HG03521 (cell line): ENCODE measurements around the gene HS1BP3.

ENCODE experiments used
- ATAC-seq: cut with Tn5 transposase; IDR thresholded peaks from one replicate; pipeline ENCODE4 v1.9.1; 2021; ENCODE audit warnings: mild to moderate bottlenecking, moderate library complexity; ENCODE audit not compliant: unreplicated experiment

The HS1BP3 gene

DNA sequence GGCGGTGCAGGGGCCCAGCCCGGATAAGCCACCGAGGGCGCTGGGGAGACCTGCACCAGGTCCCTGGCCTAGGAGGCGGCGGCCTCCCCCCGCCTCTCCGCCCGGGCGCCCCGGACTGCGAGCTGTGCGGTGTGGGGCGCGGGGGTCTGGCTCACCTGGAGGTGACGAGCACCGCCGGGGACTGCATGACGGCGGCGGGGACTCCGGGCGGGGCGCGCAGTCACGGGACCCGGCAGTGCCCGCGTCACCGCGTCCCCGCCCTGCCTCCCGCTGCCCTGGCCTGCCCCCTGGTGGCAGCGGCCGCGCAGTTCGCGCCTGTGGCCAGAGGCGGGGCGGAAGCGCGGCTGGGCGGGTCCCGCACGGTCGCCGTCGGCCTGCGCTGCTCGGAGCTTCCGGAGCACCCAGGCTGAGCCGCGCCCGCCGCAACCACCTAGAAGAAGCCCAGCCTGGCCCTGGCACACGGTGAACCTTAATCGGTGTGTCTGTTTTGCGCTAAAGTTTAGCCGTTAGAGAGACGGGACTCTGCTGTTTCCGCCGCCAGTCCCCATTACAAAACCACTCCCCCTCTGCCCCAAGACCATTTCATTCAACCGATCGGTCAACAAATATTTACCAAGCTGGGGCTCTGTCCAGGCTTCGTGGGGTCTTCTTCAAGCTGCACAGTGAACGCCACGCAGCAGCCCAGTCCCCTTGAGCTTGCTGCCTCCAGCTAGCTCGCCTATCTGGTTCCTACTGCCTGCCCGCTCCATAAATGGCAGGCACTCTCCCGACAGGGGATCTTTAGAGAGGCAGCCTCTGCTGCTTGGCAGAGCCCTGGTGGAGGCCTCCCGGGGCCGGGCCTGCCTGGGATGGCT is at the start of gene HS1BP3:
Gene HS1BP3, minus strand, starts transcription at position 222 of the 854 bp plus-strand sequence. Its CDS starts 35 bp downstream, at position 187.
- peak; percentile 96 for ATAC-seq

- no peak for ATAC-seq
These were observed 48.2 kb upstream of the HS1BP3 start for GRCh38 chr2:20698916-20699613.

DNA sequence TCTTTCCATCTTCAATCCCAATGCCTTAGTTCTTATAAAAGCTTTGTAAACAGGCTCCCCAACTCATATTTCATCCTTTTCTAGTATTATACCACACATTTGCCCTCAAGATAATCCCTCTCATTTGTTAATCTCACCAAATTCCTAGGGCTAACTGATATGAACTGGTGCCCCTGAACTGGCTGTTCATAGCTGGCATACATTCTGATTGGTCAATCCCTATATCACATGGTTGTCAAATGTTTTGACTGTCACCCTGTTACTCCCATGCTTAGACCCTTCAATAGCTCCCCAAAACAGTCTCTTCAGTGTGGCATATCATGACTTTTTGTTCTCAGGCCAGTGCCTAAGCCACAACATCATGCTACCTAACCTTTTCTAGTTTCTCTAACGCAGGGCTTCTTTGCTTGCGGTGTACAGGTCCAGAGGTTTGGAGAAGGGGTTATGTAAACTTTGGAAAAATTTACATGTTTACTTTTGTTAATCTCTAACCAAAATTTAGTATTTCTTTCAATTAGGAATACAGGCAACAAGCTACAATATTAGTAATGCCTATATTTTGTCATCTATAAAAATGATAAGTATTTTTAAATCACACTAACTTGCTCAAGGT is 46.5 kb upstream of the HS1BP3 start:
- ATAC-seq = no peak

- no peak for ATAC-seq
These were observed 45.5 kb upstream of the HS1BP3 start for GRCh38 chr2:20696366-20696765.

DNA sequence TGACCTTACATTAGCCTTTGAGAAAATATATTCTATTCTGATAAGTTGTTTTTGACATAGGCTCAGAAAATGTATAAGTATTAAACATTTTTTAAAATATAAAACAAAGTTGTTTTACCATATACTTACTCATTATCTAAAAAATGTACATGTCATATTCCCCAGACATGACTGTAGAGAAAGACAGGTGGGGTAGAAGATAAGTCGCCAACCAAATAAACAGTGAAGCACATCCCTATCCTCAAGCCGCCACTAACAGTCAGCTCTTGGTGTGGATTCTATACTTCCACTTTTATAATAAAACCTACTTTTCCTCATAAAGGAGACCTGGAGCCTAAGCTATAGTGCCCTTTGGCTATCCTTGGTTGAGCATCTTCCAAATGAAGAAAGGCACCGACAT is 42.4 kb upstream of the HS1BP3 start:
- no peak for ATAC-seq

DNA sequence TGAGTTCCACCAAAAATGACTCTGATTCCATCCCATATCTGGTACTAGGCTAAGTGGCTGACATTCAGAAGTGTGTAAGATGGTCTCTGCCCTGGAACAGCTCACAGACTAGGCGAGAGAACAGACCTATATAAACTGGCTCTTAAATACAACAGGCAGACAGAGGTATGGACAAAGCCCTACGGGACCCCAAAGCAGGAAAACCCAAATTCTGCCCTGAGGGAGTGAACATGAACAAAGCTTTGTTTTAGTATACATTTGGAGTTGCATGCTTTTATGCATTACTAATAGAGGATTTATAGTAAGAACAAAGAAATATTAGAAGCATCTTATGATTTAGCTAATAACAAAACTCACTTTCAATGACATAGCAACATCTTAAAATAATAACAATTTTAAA is 41.2 kb upstream of the HS1BP3 start:
- ATAC-seq = no peak

- no peak for ATAC-seq
These were observed 40.3 kb upstream of the HS1BP3 start for GRCh38 chr2:20691076-20691734.

GRCh38 chr2:20689428-20690264 is 38.7 kb upstream of the HS1BP3 start:
- ATAC-seq = no peak

GRCh38 chr2:20687260-20687832 is 36.4 kb upstream of the HS1BP3 start:
- ATAC-seq = no peak

DNA sequence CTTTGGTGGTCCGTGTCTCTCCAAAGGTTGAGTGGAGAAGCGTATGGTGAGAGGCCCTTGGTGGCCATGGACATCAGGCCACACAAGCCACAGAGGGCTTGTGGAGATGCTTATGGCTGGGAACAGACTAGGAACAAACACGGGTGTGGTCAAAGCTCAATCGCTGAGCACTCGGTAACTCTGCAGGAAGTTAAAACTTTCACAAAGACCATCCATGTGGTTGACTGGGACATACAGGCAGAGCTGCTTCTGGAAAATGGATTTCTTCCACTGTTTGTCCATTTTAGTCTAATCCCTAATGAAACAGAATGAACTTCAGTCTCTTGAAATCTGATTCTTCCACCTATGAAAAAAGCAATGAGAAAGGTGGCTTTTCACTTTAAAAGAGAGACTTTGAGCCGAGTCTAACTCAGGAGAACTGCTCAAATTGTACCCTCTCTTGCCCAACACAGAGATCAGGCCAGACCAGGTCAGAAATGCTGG is 33.7 kb upstream of the HS1BP3 start:
- no peak for ATAC-seq

DNA sequence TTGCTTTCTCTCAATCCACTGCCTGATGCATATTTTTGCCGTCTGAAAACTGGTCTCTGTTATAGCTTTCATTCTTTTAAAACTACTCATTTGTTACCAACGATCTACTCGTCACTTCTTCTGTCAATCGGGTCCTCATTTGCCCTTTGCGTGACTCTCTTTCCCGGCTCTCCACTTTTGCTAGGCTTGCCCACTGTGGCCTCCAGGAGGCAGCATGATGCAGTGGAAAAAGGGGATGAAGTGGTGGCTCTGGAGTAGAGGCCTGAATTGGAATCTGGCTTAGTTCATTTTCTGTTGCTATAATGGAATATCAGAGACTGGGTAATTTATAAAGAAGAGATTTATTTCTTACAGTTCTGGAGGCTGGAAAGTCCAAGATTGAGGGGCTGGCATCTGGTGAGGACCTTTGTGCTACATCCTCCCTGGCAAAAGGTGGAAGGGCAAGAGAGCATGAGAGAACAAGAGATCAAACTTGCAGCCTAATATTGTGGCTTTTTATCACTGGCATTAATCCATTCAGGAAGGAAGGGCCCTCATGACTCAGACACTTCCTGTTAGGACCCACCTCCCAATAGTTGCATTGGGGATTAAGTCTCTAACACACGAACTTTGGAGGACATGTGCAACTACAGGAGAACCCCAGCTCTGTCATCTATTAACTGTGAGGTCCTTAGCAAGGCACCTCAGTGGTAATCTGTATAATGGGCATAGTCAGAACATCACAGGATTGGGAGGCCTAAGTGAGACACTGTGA is 31.4 kb upstream of the HS1BP3 start:
- ATAC-seq = no peak

DNA sequence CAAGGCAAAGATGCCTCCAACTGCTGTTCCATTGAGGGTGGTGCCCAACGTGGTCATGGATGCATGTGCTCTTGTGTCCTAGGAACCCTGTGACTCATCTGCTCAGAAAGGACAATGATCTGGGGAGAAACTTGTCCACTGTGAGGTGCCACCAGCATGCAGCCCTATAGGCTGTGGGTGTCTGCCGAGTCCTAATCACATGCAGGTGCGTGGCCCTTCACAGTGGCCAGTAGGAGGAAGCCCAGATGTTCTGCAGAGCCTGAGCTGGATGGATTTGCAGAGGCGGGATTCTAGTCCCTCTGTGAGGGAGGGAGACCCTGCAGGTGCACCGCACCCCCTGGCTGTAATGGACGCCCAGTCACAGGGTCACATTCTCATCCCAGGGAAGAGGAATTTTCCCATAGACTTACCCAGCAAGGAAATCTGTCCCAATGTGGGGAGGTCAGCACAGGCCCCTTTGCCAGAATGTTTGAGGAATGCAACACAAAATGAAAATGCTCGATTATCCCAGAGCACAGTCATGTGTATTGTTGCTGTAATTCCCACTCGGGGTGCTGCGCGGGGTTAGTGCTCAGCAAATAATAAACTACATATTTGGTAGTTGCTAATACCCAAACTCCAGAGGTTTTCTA is 30.0 kb upstream of the HS1BP3 start:
- no peak for ATAC-seq

DNA sequence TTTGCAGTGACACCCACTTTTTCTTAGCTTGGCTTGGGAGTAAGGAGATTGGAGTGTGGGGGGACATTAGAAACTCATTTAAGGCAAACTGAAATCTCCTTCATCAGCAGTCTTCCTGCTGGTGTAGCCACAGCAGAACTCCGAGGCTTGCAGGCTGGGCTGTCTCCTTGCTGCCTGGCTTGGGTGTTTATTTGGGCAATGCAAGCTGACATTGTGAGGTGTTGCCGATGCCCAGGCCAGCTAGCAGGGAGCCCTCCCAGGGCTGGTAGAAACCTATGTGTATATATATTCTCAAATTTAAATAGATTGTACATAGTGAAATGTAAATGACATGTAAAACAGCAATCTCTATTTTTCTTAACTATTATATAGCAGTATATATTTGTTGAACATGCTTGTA is 27.9 kb upstream of the HS1BP3 start:
- ATAC-seq = no peak

GRCh38 chr2:20678086-20678395 is 27.1 kb upstream of the HS1BP3 start:
- ATAC-seq = no peak

DNA sequence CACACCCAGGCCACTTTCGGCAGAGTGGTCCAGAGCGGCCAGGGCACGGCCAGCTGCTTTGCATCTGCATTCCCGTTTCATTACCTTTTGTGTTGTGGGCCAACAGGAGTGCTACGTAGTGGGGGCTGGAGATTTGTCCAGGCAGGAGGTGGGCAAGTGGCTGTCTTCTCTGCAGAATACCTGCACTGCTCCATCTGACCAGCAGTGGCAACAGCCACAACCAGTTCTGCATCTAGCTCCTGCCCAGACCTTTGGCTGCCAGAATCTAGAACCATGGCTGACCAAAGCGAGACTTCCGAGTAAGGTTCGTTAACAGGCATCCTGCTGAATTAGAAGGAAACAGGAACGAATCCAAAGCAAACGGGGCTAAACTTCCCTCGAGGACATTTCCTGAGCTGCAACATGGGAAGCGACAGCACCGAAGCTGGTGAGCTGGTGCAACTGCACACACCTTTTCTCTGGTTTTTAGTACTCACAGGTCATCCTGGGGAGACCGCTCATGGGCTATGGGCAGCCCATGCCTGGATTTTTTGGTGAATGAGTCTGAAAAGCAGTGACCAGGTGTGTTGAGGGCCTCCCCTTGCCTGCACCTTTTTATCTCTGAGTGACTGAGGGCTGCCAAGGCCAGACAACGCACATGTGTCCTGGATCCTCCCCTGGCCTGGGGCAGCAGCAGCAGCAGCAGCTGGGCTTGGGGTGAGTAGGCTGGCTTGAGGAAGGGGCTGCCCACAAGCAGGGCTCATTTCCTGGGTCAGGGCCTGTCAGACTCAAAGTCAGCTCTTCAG is 26.6 kb upstream of the HS1BP3 start:
- ATAC-seq = peak; percentile 39

DNA sequence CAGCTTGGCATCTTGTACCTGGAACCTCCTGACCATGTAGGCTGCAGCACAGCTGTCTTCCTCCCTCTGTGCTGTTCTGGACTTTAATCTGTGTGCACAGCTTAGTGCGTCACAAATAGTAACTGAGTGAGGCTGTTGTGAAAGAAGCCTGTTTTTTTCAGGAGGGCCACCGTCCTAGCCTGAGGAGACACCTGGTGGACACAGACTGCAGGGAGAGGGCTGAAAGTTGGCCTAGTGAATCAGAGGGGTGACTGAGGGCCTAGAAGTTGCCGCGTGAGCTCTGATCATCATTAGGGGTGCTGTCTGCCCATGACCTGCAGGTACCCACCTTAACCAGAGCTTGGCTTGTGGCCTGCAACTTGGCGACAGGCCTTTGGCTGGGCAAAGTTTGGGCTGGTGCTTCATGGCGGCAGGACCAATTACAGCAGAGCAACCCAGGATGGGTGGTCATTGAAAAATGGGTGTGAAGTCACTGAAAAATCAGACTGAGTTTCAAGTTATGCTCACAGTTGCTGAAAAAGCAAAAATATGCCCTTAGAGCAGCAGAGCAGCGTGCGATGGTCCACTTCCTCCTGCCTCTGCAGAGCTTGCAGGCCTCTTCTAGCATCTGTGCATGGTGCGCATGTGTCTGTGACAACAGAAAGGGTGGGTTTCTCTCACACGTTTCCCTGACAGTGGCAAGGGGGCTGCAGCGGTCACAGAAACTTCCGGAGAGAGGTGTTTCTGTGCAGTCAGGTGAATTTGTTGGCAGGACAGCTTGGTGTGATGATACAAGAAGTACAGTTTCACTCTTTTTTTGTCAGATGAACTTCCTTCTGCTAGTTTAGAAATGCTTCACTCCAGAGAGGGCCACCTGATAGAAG is 25.7 kb upstream of the HS1BP3 start:
- peak; percentile 42 for ATAC-seq

DNA sequence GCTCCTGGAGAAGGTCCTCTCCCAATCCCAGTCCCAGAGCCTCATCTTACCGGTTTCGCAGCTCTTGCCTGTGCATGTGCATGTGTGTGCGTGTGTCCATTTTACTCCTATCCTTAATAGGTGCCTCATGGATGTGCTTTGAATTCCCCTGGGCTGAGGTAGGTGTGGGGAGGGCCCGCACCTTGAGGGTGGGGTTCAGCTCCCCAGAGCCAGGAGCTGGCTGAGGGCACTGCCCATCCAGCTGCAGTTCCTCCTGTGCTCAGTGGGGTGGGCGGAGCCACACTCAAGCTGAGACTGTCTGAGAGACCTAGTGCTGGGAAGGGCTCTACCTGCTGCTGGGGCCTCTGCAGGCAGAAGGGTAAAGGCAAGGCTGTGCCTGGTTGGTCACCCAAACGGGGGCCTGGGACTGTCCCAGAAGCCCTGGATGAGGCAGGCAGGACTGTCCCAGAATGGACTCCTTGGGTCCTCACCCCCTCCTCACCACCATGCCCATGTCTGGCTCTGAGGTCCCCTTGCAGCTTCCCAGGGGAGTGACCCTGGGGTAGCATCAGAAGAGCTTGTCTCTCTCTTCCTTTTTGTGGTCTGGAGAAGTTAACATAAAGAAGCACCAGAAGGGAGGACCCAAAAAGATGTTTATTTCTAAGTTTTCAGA is 24.9 kb upstream of the HS1BP3 start:
- ATAC-seq = peak; percentile 69
